Thyroid gland (tissue), 4 donors: Measurements from ENCODE around the gene CHRND. TPM values are rescaled to one million over a fixed set of nuclear protein-coding genes. Genes with fewer than 3 reads are reported as not detected.
A peak's percentile ranks its signal among the peaks of the same experiment; 100 is the strongest.

Experiments
- DNase-seq, 2 donors: peaks; one replicate each; pipeline ENCODE4 v3.0.0-alpha.2; 2019
- H3K27ac ChIP-seq, 3 donors: fragments of 200-600 bp; sonication (generic); 1 replicate in 2 of 3; 2 replicates in 1 of 3; pipeline ENCODE4 v1.5.1; 2016 to 2019; ENCODE audit warnings: mild to moderate bottlenecking in 1 of 3, moderate library complexity in 1 of 3
- H3K27me3 ChIP-seq: fragments of 200-600 bp; sonication (generic); one replicate; pipeline ENCODE4 v1.5.1; 2019
- H3K36me3 ChIP-seq, 2 donors: fragments of 200-600 bp; sonication (generic); one replicate each; pipeline ENCODE4 v1.5.1; 2016 to 2019
- H3K4me1 ChIP-seq, 2 donors: fragments of 200-600 bp; sonication (generic); one replicate each; pipeline ENCODE4 v1.5.1; 2017 to 2019
- H3K4me3 ChIP-seq, 3 donors: fragments of 200-600 bp; sonication (generic); replicated peaks in 1 of 3; 1 replicate in 2 of 3; 2 replicates in 1 of 3; pipeline ENCODE4 v1.5.1; 2016; ENCODE audit warnings: mild to moderate bottlenecking in 1 of 3
- H3K9me3 ChIP-seq: fragments of 200-600 bp; sonication (generic); one replicate; pipeline ENCODE4 v1.5.1; 2017
- CTCF ChIP-seq, 6 experiments: fragments of 200-600 bp in 3 of 6; fragments of 450-650 bp in 3 of 6; sonication (generic) in 3 of 6; IDR thresholded peaks; one replicate each; pipeline ENCODE4 v1.5.1; 2016 to 2019; ENCODE audit warnings: antibody characterized with exemption in 6 of 6, mild to moderate bottlenecking in 2 of 6, inconsistent platforms in 1 of 6, moderate library complexity in 1 of 6
- POLR2A ChIP-seq, 2 donors: fragments of 450-650 bp; IDR thresholded peaks; one replicate each; pipeline ENCODE4 v1.6.1; 2017; ENCODE audit warnings: antibody characterized with exemption in 2 of 2, mild to moderate bottlenecking in 2 of 2, moderate library complexity in 1 of 2
- WGBS, 2 donors: methylation state at CpG; one replicate each; pipeline ENCODE4 v1.1.5; 2017; 5-methylcytosine and 5-hydroxymethylcytosine counted together
- intact Hi-C: fragments of 100-400 bp; cut with DNase I; formaldehyde crosslinking; loops from one replicate; pipeline ENCODE4 v1.15.1; 2023
- total RNA-seq, 4 donors: library from RNA; depleted of rRNA; stranded (reverse); fragments of >200 nt; gene quantifications; one replicate each; pipeline ENCODE4 v1.2.3, GENCODE V29; 2016

CHRND gene
- total RNA-seq, 4 donors from 2014 or later: not detected

- intact Hi-C loops: no loop called here
- Histone ChIP-seq H3K27ac (no peak overlapping the region), H3K4me1 (peaks cover 0 to 23% of the 10 kb centered on the region in 2 donors), H3K9me3 (no peaks in the 10 kb centered on the region), H3K4me3 (no peak overlapping the region), H3K36me3 (no peaks in the 10 kb centered on the region), H3K27me3 (peaks cover 18% of the 10 kb centered on the region)
- no peak for DNase-seq
- TF ChIP-seq CTCF (IDR thresholded peaks at IDR 0.05): no peak
- TF ChIP-seq POLR2A (IDR thresholded peaks at IDR 0.05): no peak
- WGBS, 2 donors: 0 to 1% methylated on average over 1 to 18 of the region's 111 CpGs
These were observed 40.0 kb upstream of the CHRND start for GRCh38 chr2:232485757-232486557.

GRCh38 chr2:232486558-232487384, 39.2 kb upstream of the CHRND start:
- Histone ChIP-seq H3K27me3 (peaks cover 18% of the 10 kb centered on the region), H3K36me3 (no peaks in the 10 kb centered on the region), H3K27ac (no peak overlapping the region), H3K4me1 (peaks cover 0 to 23% of the 10 kb centered on the region in 2 donors), H3K4me3 (peak overlapping the region in 1 of 3 donors; percentile 24), H3K9me3 (no peaks in the 10 kb centered on the region)
- intact Hi-C loops: no loop called here
- DNase-seq: no peak
- TF ChIP-seq CTCF (IDR thresholded peaks at IDR 0.05): no peak
- no peak for TF ChIP-seq POLR2A (IDR thresholded peaks at IDR 0.05)
- WGBS, 2 donors: 4 to 7% methylated on average over 38 to 40 of the region's 74 CpGs

GRCh38 chr2:232487385-232488096, 38.4 kb upstream of the CHRND start, which contains the start of gene ECEL1:
TSS of gene ECEL1 (minus strand) at chr2:232487834. CDS start at chr2:232486653, 1,181 bp downstream.
- DNase-seq: peak in 1 of 2 donors; percentile 17
- no peak within 1 kb of the TSS for H3K27ac ChIP-seq
- TF ChIP-seq CTCF (IDR thresholded peaks at IDR 0.05) (no peak), POLR2A (IDR thresholded peaks at IDR 0.05) (no peak)
- H3K9me3 ChIP-seq: no peaks in the 10 kb centered on the region
- H3K4me3 ChIP-seq: peak within 1 kb of the TSS in 1 of 3 donors; percentile 24
- H3K36me3 ChIP-seq: no peaks in the 10 kb centered on the region
- H3K4me1 ChIP-seq: peaks cover 0 to 23% of the 10 kb centered on the region in 2 donors
- intact Hi-C loops: no loop called here
- peaks cover 18% of the 10 kb centered on the region for H3K27me3 ChIP-seq
- WGBS, 2 donors: 1 to 20% methylated on average over 1 to 28 of the region's 102 CpGs

GRCh38 chr2:232488097-232488711, 37.8 kb upstream of the CHRND start:
- H3K27me3 ChIP-seq: peaks cover 18% of the 10 kb centered on the region
- no peak for DNase-seq

More at GRCh38 chr2:232488097-232488711, 37.8 kb upstream of the CHRND start:
- 54 to 61% methylated on average over 8 to 10 of the region's 16 CpGs for WGBS, 2 donors
- Histone ChIP-seq H3K27ac (no peak overlapping the region), H3K36me3 (no peaks in the 10 kb centered on the region), H3K9me3 (no peaks in the 10 kb centered on the region), H3K4me1 (peaks cover 0 to 23% of the 10 kb centered on the region in 2 donors), H3K4me3 (no peak overlapping the region)
- TF ChIP-seq POLR2A (IDR thresholded peaks at IDR 0.05) (no peak), CTCF (IDR thresholded peaks at IDR 0.05) (no peak)
- intact Hi-C loops: no loop called here
